HG02943 (cell line): Measurements from ENCODE around the gene GABBR1.
"Not testable (repeated sequence)": the region's sequence is repeated elsewhere in the genome, so short reads cannot be mapped to it uniquely, and the experiment has no call there.

Source experiments
- ATAC-seq: cut with Tn5 transposase; IDR thresholded peaks from one replicate; pipeline ENCODE4 v1.9.1; 2021; ENCODE audit warnings: mild to moderate bottlenecking, low read depth, moderate library complexity; ENCODE audit not compliant: unreplicated experiment

GABBR1 gene

DNA sequence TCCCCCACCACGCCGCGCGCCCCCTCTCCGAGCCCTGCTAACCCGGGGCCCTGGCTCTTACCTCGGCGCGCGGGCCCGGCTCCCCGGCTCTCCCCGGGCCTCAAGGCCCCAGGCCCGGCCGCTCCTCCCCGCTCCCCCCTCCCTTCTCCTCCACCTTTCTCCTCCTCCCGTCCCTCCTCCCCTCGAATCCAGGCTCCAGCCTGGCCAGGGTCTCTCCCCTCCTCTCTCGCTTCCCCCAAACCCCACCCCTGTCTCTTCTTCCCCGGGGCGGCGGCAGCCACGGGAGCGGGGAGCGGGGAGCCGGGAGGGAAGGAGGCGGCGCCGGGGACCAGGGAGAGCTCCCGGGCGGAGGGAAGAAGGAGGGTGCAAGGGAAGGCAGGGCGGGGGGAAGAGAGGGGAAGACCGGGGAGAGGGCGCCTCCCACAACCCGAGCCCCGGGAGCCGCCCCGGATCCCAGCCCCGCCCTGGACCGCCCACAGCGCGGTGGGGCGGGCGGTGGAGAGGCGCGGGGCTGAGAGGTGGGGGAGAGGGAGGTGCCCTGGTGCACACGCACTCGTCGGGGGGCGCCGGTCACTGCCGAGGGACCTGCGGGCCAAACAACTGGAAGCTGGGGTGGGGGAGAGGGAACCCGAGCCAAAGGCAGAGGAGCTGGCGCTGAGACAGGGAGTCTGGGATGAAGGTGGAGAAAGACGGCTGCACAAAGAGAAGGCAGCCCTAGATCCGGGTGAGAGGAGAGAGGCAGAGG lies at the start of gene GABBR1:
TSS of gene GABBR1 (minus strand) at position 395 of the 745 bp plus-strand sequence. CDS start 798 bp downstream, outside the sequence.
- ATAC-seq: no peak

DNA sequence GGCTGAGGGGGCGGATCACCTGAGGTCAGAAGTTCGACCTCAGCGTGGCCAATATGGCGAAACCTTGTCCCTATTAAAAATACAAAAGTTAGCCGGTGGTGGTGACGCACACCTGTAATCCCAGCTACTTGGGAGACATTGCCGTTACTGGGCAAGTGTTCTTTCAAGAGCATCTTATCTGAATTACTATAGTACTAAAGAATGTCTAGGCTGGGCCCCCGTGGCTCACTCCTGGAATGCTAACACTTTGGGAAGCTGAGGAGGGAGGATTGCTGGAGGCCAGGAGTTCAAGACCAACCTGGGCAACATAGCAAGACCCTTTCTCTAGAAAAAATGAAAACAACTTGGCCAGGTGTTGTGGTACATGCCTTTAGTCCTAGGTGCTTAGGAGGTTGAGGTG lies 48.8 kb upstream of the GABBR1 start:
- ATAC-seq: no peak

DNA sequence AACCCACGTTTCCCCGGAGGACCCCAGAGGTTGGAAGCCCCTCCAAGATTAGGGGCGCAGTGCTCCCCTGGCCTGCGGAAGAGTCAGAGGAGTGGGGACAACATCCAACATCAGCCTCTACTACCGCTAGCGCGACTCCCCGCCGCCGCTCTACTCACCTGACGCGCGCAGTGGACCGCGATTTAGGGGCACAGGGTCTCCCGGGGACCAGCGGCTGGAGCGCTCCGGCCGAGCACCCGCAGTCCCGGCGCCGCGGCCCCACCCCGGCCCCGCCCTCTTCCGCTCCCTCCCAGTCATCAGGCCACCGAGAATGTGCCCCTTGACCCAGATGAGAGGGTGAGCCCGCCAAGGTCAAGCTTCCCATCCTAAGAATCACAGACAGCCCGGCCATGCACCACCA lies 47.9 kb upstream of the GABBR1 start, which contains the start of gene ZFP57:
TSS of gene ZFP57 (minus strand) at position 249 of the 400 bp plus-strand sequence. CDS start 4,149 bp downstream, outside the sequence.
- ATAC-seq: no peak

DNA sequence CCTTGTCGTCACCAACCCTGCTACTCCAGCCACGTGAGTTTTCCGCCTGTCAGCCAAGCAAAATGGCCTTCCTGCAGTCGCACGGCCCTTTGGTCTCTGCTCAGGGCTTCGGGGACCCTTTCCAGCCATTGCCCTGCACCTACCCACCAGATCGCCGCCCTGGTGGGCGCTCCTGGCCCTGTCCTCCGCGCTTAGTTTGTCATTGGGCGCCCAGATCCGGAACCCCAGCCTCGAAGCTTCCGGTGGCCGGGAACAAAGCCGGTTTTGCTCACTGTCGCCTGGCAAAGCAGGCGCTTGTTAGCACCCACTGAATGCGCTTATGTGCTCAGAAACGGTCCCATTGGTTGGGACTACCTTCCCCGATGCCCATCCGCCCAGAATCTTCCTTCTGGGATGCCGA lies 47.4 kb upstream of the GABBR1 start:
- no peak for ATAC-seq

DNA sequence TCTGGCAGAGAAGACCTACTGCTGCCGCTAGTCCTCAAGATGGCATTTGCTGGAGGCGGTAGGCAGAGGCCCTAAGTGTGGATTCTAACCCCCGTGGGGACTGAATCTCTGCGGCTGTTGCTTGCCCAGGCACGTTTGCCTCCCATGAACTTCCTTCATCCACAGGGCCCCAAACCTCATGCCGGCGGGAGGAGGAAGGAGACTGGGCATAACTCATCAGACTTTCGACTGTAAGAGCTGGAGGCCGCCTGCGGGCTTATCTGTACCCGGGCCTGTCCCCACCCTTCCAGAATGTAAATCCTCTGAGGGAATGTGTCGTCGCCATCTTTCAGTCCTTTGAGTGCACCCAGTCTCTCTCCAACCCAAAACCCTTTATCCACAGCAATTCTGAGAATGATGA lies 47.0 kb upstream of the GABBR1 start:
- no peak for ATAC-seq

DNA sequence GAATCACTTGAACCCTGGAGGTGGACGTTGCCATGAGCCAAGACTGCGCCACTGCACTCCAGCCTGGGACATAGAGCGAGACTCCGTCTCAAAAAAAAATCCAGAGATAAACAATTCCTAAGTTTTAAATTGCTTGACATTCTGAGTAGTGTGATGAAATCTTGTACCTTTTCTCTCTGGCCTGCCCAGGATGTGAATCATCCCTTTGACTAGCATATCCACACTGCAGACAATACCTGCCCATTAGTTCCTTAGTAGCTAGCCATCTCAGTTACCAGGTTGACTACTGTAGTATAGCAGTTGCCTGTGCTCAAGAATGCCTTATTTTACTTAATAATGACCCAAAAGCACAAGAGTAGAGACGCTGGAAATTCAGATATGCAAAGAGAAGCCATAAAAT lies 45.1 kb upstream of the GABBR1 start:
- ATAC-seq: no peak

DNA sequence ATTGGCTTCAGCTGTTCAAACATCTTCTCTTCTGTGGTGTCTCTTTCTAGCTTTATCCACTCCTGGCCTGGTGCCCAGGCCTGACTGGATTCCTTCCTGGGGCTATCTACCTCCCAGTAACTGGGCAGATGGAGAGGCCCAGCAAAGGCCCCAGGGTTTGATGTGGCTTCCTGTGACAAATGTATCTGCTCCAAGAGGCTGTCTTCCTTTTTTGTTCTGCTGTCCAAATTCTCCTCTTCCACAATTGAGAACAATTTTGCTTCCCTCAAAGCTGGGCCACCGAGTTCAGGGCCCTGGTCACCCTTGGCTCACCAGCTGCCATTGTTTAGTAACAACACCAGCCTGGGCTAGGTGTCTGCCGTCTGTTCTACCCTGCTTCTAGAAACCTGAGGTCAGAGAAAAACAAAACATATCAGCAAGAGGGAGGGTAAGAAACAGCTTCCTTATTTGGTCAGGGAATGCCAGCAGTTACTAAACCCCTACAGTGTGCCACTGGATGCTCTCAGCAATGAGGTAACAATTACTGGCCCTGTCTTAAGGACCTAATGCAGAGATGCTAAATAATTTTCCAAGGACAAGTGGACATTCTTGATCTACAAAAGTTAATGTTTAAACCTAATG lies 44.1 kb upstream of the GABBR1 start:
- ATAC-seq: no peak

DNA sequence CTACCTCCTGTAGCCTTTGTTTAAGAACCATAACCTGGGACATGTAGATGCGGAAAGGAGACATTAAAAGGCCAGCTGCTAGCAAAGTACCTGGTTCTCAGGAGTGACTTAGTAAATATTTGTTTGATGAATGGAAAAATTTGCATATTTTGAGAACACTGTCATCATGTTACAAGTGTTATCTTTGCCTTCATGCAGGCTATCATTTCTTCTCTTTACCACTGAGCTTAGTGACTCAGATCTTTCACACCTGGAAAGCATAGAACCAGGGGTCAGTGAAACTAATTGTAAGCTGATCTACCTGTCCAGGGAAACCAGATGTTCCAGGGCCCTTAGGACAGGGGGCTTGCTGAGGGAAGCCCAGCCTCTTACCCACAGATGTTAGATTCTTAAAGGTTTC lies 42.6 kb upstream of the GABBR1 start:
- no peak for ATAC-seq

DNA sequence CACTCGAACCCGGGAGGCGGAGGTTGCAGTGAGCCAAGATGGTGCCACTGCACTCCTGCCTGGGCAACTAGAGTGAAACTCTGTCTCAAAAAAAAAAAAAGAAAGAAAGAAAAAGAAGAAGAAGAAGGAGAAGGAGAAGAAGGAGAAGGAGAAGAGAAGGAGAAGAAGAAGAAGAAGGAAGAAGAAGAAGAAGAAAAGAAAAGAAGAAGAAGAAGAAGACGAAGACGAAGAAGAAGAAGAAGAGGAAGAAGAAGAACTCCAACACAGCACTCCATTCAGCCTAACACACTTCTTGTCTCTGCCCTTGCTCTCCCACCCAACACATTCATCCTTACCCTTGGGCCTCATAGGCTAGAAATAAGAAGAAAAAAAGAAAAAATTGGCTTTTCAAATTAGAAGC lies 41.0 kb upstream of the GABBR1 start:
- no peak for ATAC-seq

DNA sequence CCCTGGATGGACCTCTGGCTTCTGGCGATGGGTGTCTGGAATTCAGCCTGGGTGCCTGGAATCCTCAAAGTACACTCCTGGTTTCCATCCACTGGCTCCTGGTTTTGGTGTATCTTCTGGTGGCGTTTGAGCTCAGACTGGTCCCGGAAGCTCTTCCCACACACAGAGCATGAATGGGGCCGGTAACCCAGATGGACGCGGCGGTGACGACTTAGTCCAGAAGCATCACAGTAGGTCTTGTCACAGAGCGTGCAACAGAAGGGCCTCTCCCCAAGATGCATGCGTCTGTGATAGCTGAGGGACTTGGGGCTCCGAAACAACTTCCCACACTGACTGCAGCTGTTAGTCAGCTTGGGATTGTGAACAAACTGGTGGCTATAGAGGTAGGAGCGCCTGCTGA lies 40.2 kb upstream of the GABBR1 start:
- no peak for ATAC-seq

DNA sequence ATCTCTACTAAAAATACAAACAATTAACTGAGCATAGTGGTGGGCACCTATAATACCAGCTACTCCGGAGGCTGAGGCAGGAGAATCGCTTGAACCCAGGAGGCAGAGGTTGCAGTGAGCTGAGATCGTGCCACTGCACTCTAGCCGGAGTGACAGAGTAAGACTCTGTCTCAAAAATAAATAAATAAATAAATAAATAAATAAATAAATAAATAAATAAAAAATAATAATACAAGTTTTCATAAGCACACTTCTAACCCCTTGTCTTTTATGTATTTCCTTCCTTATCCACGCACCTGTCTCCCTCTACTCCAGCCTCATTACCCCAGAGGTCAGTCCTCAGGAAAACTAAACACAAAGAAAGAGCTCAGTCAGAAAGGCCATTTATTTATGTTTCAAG lies 39.1 kb upstream of the GABBR1 start:
- ATAC-seq: not testable (repeated sequence)

DNA sequence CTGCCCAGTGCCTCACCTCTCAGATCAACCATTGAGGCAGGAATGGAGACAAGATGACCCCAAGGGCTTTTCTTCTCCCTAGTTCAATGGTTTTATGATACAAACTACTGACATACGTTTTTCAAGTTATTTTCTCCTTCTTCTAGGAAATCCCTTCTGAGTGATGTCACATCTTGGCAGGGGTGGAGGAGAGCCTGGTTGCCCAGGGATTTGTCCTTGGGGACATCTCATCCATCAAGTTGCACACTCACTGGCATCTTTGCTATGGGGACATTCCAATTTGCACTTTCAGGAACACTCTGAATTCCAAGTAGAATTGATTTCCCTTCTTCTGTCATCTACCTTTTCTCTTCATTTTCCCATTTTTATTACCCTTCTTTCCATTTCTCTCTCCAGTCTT lies 38.0 kb upstream of the GABBR1 start:
- no peak for ATAC-seq

DNA sequence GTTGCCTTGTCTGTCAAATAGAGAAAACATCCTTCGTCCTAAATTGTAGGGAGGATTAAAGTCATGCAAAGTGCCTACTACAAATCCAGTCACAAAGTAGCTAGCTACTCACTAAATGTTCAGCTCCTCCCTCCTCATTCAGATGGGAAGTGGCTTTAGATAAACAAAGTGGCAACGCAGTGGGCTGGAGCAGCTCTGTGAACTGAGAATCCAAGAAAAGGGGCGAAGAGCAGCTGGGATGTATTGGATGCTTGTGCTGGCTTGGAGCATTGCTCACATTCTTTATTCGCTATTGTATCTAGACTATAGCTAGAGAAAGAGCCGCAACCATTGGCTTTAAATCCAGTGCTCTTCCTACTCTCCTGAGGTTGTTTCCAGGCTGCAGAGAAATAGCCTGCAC lies 34.2 kb upstream of the GABBR1 start:
- no peak for ATAC-seq

DNA sequence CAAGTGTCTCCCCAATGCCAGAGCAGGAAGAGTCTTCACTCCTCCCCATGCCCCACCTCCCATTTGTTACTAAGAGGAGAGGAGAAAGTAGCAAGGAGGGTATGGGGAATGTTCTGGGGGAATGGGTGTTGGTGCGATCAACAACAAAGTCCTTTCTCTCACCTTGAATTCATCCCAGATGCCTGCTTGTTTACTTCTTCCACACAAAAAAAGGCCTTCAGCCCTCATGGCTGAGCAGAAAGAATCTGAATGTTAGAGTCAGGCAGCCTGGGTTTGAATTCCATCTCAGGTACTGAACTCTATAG lies 33.8 kb upstream of the GABBR1 start:
- no peak for ATAC-seq

DNA sequence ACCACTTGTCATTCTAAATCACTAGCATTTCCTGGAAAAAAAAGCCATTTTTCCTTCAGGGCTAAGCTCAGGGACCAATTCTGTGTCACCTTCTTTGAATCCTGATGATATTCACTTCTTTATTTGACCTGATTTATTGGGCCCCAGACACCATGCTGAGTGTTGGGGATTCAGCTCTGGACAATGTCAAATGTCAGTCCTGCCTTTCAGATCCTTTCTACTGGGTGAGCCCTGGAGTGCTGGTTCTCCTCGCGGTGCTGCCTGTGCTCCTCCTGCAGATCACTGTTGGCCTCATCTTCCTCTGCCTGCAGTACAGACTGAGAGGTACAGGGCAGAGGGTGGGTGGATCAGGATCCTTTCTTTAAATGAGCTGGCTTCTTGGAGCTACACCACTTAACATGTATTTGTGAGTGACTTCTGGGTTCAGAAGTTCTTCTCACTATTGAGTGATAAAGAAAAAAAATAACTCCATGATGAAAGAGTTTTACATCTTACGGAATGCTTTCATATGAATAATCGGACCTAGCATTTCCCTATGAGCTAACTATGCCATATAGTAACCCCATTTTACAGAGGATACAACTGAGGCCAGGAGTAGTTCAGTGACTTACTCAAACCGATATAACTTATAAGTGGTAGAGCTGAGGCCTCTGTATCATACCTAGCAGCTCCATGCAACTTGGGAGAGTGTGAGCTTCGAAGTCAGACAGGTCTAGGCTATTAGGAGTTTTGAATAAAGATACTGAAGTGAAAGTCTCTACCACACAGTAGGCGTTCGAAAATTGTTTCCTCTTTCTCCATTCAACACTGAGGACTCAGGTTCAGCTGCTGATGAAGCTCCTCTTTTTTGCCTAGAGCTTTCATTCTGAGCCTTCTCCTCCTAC lies 33.2 kb upstream of the GABBR1 start:
- no peak for ATAC-seq

DNA sequence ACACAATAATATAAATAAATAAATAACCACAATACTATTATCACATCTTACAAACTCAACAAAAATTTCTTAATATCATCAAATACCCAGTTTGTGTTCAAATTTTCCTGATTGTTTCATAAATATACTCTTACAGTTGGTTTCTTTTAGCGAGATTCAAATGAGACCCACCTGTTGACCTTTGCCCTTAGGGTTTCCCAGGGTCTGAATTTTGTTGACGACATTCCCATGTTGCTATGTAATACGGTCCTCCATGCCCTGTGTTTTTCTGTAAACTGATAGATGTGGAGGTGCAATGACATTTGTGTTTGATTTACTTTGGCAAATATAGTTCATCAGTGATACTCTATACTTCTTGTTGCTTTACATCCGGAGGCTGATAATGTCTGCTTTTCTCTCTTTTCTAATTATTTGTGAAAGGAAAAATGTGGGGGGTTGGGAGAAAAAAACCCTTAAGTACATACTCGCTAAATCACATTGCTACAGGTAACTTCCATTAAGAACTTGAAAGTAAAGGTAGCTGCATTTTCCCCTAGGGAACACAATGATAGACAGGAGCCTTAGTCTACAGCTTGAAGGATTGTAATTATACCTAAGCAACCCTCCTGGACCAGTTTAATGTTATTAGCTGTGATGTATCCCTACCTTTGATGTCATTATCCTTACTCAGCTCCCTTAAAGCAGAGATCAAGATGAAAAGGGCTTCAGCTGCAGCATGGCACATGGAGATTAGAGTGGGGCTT lies 30.5 kb upstream of the GABBR1 start:
- no peak for ATAC-seq

DNA sequence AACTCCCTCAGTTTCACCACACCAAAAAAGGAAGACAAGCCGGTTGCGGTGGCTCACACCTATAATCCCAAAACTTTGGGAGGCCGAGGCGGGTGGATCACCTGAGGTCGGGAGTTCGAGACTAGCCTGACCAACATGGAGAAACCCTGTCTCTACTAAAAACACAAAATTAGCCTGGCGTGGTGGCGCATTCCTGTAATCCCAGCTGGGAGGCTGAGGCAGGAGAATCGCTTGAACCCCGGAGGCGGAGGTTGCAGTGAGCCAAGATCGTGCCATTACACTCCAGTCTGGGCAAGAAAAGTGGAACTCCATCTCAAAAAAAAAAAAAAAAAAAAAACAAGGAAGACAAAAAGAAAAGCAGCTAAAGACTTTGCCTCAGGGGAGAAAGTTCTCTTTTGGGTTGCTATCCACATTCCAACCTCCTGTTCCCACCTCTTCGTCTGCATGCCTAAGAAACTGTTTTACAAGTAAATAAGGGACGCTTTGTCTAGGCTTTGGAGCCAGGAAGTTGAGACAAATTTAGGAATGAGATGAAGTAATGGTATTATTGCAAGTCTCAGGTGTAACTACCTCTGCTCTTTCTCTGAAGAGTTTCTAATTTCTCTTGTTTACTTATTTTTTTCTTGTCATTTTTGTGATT lies 28.6 kb upstream of the GABBR1 start:
- not testable (repeated sequence) for ATAC-seq

DNA sequence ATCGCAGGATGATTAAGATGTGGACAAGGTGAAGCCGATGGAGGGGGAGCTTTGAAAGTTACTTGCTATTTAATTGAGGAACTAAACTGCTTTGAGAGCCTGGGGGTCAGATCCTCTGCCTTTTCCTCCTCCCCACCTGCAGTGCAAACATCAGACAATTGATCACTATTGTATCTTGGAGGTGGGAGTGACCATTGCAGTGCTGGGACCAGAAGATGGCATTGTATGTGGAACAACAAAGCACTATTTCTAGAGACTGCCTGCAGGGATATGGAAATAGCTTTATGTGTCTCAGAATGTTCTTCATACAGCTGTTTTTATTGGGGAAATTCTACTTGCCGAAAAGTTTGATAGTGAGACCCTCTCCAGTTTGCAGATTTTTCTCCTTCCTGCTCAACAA lies 28.1 kb upstream of the GABBR1 start:
- no peak for ATAC-seq

DNA sequence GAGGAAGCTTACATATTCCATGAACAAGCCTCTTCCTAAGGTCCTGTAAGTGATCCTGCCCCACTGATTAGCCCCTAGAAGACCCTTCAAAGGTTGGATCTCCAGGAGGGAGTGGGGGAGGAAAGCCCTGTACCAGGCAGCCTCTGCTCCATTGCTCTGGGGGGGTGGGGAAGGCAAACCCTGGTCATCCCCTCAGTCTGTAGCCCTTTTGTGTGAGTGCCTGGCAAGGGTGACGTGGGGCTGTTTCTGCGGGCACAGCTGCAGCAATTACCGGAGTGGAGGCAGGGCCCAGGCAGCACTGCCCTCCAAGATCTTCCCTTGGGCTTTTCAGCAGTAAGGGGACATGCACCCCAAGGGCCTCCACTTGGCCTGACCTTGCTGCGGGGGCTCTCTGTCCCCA lies 23.8 kb upstream of the GABBR1 start, which contains the start of gene MOG:
TSS of gene MOG (plus strand) at position 295 of the 400 bp plus-strand sequence. CDS start 118 bp downstream, outside the sequence.
- ATAC-seq: no peak

DNA sequence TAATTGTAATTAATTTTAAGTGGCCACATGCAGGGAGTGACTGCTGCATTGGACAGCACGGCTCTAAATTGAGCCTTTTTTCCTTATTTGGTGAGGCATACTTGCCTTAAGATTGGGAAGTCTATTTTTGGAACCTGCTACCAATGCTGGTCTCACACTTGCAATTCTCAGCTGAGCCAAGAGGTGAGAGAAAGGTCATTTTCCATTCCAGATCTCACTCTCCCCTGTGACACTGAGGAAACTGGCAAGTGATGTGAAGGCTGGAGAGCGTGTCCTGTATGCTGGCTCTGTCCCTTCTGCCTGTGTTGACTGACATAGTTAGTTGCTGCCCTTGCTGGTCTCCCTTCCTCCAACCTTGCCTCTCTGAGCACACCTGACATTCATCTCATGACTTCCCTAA lies 23.2 kb upstream of the GABBR1 start:
- ATAC-seq: no peak
